Erythroblast (primary cell): ENCODE data around the gene KIF2C.
"Not testable (repeated sequence)": the region's sequence is repeated elsewhere in the genome, so short reads cannot be mapped to it uniquely, and the experiment has no call there.

ENCODE experiments used
- GATA1 ChIP-seq: IDR thresholded peaks from 2 replicates; pipeline ENCODE4 v1.6.1; 2011; ENCODE audit warnings: low read depth, mild to moderate bottlenecking, control low read depth, low read length, moderate library complexity
- POLR2A ChIP-seq: IDR thresholded peaks from 2 replicates; pipeline ENCODE4 v1.6.1; 2011; ENCODE audit warnings: mild to moderate bottlenecking, low read length

DNA sequence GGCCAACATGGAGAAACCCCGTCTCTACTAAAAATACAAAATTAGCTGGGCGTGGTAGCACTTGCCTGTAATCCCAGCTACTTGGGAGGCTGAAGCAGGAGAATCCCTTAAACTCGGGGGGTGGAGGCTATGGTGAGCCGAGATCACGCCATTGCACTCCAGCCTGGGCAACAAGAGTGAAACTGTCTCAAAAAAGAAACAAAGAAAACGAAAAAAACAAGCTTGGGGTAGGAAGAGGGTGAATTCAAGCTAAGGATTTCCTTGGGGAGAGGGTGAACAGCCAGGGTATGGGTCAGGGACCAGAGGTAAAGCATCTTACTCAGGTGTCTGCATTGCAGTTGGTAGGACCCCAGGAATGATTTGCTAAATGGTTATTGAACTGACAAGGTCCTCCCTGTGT, 26.8 kb downstream of the KIF2C start:
- TF ChIP-seq POLR2A, GATA1: not testable (repeated sequence)
